ENCODE data around the gene CCDC59.

CCDC59 gene

DNA sequence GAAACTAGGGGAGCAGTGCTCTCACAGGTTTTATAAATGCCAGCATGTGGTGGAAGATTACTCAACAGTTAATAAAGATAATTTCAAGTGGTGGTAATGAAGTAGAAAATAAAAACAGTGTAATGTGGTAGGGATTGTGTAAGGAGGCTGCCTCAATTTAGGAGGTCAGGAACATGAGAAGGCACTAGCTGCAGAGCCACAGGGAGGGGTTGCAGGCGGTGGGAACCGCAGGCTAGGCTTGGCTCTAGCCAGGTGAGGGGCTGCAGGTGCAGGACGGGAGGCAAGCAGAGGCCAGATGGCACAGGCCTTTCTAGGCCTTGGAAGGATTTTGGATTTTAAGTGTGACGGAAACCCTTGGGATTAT lies 910 bp upstream of the CCDC59 start:
- peak overlapping the region; percentile 96 for H3K4me3 ChIP-seq (ENCODE audit: low read depth, low read length)
- H3K27me3 ChIP-seq (ENCODE audit: insufficient read depth, low read depth, severe bottlenecking) = no peaks in the 10 kb centered on the region
- peaks cover 32% of the 10 kb centered on the region for H3K36me3 ChIP-seq
- peak overlapping the region; percentile 98 for H3K27ac ChIP-seq
- no peaks in the 10 kb centered on the region for H3K9me3 ChIP-seq (ENCODE audit: severe bottlenecking)
- DNase-seq = peak; percentile 16
- no peak for TF ChIP-seq CTCF (IDR thresholded peaks at IDR 0.05; ENCODE audit: low read depth, low read length)

GRCh38 chr12:82357845-82358199 lies 365 bp downstream of the CCDC59 start:
- Histone ChIP-seq H3K27ac (peak overlapping the region; percentile 98), H3K27me3 (ENCODE audit: insufficient read depth, low read depth, severe bottlenecking) (no peaks in the 10 kb centered on the region), H3K9me3 (ENCODE audit: severe bottlenecking) (no peaks in the 10 kb centered on the region), H3K36me3 (peaks cover 43% of the 10 kb centered on the region), H3K4me3 (ENCODE audit: low read depth, low read length) (peak overlapping the region; percentile 96)
- DNase-seq = no peak
- no peak for TF ChIP-seq CTCF (IDR thresholded peaks at IDR 0.05; ENCODE audit: low read depth, low read length)

DNA sequence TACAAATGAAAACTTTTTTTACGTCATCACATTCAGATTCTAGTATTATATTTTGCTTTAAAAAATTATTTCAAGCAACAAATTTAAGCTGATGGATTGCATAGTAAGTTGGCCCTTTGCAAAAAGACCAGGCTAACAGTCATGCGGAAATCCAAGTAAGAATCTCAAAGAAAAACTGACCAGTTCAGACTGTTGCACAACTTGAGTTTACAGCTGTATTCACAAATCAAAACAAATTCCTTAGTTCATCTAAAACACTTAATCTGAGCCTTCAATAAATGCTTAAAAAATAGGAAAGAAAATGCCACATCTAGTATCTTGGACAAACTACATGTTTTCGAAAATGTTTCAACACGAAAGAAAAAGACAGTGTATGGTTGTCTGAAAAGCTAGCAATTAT lies 847 bp downstream of the CCDC59 start:
- TF ChIP-seq CTCF (IDR thresholded peaks at IDR 0.05; ENCODE audit: low read depth, low read length) = no peak
- Histone ChIP-seq H3K4me3 (ENCODE audit: low read depth, low read length) (peak overlapping the region; percentile 96), H3K27ac (peak overlapping the region; percentile 98), H3K36me3 (peaks cover 48% of the 10 kb centered on the region), H3K27me3 (ENCODE audit: insufficient read depth, low read depth, severe bottlenecking) (no peaks in the 10 kb centered on the region), H3K9me3 (ENCODE audit: severe bottlenecking) (no peaks in the 10 kb centered on the region)
- DNase-seq = no peak

DNA sequence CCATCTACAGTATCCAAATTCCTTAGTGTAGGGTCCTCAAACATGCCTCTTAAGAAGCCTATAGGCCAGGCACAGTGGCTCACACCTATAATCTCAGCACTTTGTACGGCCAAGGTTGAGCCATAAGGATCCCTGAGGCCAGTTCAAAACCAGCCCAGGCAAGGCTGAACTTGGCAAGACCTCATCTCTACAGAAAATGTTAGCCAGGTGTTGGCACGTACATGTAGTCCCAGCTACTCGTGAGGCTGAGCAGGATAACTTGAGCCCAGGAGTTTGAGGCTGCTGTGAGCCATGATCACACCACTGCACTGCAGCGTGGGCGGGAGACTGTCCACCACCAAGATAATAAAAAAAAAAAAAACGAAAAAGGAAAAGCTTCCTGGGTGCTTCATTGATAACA lies 6.8 kb downstream of the CCDC59 start:
- TF ChIP-seq CTCF (IDR thresholded peaks at IDR 0.05; ENCODE audit: low read depth, low read length) = no peak
- Histone ChIP-seq H3K4me3 (ENCODE audit: low read depth, low read length) (no peak overlapping the region), H3K27ac (no peak overlapping the region), H3K9me3 (ENCODE audit: severe bottlenecking) (no peaks in the 10 kb centered on the region), H3K27me3 (ENCODE audit: insufficient read depth, low read depth, severe bottlenecking) (no peaks in the 10 kb centered on the region), H3K36me3 (peaks cover 42% of the 10 kb centered on the region)
- no peak for DNase-seq

- DNase-seq = no peak
- TF ChIP-seq CTCF (IDR thresholded peaks at IDR 0.05; ENCODE audit: low read depth, low read length) = no peak
- Histone ChIP-seq H3K27ac (no peak overlapping the region), H3K4me3 (ENCODE audit: low read depth, low read length) (no peak overlapping the region), H3K9me3 (ENCODE audit: severe bottlenecking) (no peaks in the 10 kb centered on the region), H3K36me3 (peaks cover 29% of the 10 kb centered on the region), H3K27me3 (ENCODE audit: insufficient read depth, low read depth, severe bottlenecking) (no peaks in the 10 kb centered on the region)
These were observed 8.0 kb downstream of the CCDC59 start for GRCh38 chr12:82350161-82350560.

GRCh38 chr12:82329508-82329907 lies 28.7 kb downstream of the CCDC59 start:
- no peaks in the 10 kb centered on the region for H3K27me3 ChIP-seq (ENCODE audit: insufficient read depth, low read depth, severe bottlenecking)
- H3K4me3 ChIP-seq (ENCODE audit: low read depth, low read length) = no peak overlapping the region
- no peak overlapping the region for H3K27ac ChIP-seq
- no peaks in the 10 kb centered on the region for H3K9me3 ChIP-seq (ENCODE audit: severe bottlenecking)
- no peaks in the 10 kb centered on the region for H3K36me3 ChIP-seq
- no peak for DNase-seq
- no peak for TF ChIP-seq CTCF (IDR thresholded peaks at IDR 0.05; ENCODE audit: low read depth, low read length)
